ENCODE measurements around the gene MRPS34. TPM values are rescaled to one million over a fixed set of nuclear protein-coding genes. Genes with fewer than 3 reads are reported as not detected.

Gene MRPS34
- total RNA-seq, 4 donors from 2014 or later = 67.3 to 146 (median 98.1) TPM

GRCh38 chr16:1819611-1820010, 46.7 kb upstream of the MRPS34 start:
- Histone ChIP-seq H3K27me3 (no peaks in the 10 kb centered on the region), H3K4me3 (replicated peaks in 1 of 3) (no peak overlapping the region), H3K36me3 (peaks cover 34 to 53% of the 10 kb centered on the region in 2 donors), H3K9me3 (no peaks in the 10 kb centered on the region), H3K4me1 (peaks cover 0 to 9% of the 10 kb centered on the region in 2 donors), H3K27ac (no peak overlapping the region)
- no peak for DNase-seq
- intact Hi-C loops (cut with DNase I) = no loop called here
- TF ChIP-seq CTCF (IDR thresholded peaks at IDR 0.05) = no peak
- no peak for TF ChIP-seq POLR2A (IDR thresholded peaks at IDR 0.05)
- WGBS, 2 donors = 93 to 96% methylated on average over 15 of the region's 15 CpGs

- intact Hi-C loops (cut with DNase I) = no loop called here
- Histone ChIP-seq H3K9me3 (no peaks in the 10 kb centered on the region), H3K4me3 (replicated peaks in 1 of 3) (no peak overlapping the region), H3K4me1 (peaks cover 0 to 3% of the 10 kb centered on the region in 2 donors), H3K36me3 (peaks cover 34 to 53% of the 10 kb centered on the region in 2 donors), H3K27me3 (no peaks in the 10 kb centered on the region), H3K27ac (no peak overlapping the region)
- WGBS, 2 donors = 93 to 95% methylated on average over 23 to 34 of the region's 35 CpGs
- no peak for DNase-seq
- TF ChIP-seq POLR2A (IDR thresholded peaks at IDR 0.05) (no peak), CTCF (IDR thresholded peaks at IDR 0.05) (no peak)
Measured at GRCh38 chr16:1818873-1819525, 46.1 kb upstream of the MRPS34 start.

- no peaks in the 10 kb centered on the region for H3K4me1 ChIP-seq
- intact Hi-C loops (cut with DNase I) = no loop called here
- no peak overlapping the region for H3K27ac ChIP-seq
- TF ChIP-seq CTCF (IDR thresholded peaks at IDR 0.05) = no peak
- no peak for TF ChIP-seq POLR2A (IDR thresholded peaks at IDR 0.05)
- DNase-seq = no peak
- 93 to 96% methylated on average over 15 to 17 of the region's 27 CpGs for WGBS, 2 donors
- no peaks in the 10 kb centered on the region for H3K27me3 ChIP-seq
- H3K36me3 ChIP-seq = peaks cover 34 to 53% of the 10 kb centered on the region in 2 donors
- H3K9me3 ChIP-seq = no peaks in the 10 kb centered on the region
- H3K4me3 ChIP-seq (replicated peaks in 1 of 3) = no peak overlapping the region
Measured at GRCh38 chr16:1818204-1818872, 45.4 kb upstream of the MRPS34 start.

GRCh38 chr16:1817716-1818115, 44.8 kb upstream of the MRPS34 start:
- Histone ChIP-seq H3K36me3 (peaks cover 34 to 53% of the 10 kb centered on the region in 2 donors), H3K4me1 (no peaks in the 10 kb centered on the region), H3K27me3 (no peaks in the 10 kb centered on the region), H3K9me3 (no peaks in the 10 kb centered on the region), H3K27ac (no peak overlapping the region), H3K4me3 (replicated peaks in 1 of 3) (no peak overlapping the region)
- WGBS, 2 donors = 92% methylated on average over 15 to 16 of the region's 17 CpGs
- TF ChIP-seq POLR2A (IDR thresholded peaks at IDR 0.05) (no peak), CTCF (IDR thresholded peaks at IDR 0.05) (no peak)
- no peak for DNase-seq
- intact Hi-C loops (cut with DNase I) = no loop called here

GRCh38 chr16:1817276-1817589, 44.3 kb upstream of the MRPS34 start:
- peaks cover 30 to 50% of the 10 kb centered on the region in 2 donors for H3K36me3 ChIP-seq

More at GRCh38 chr16:1817276-1817589, 44.3 kb upstream of the MRPS34 start:
- Histone ChIP-seq H3K27me3 (no peaks in the 10 kb centered on the region), H3K27ac (no peak overlapping the region), H3K4me1 (no peaks in the 10 kb centered on the region), H3K9me3 (no peaks in the 10 kb centered on the region), H3K4me3 (replicated peaks in 1 of 3) (no peak overlapping the region)
- WGBS, 2 donors = 89 to 91% methylated on average over 8 to 9 of the region's 9 CpGs
- intact Hi-C loops (cut with DNase I) = no loop called here
- no peak for DNase-seq
- TF ChIP-seq CTCF (IDR thresholded peaks at IDR 0.05) (no peak), POLR2A (IDR thresholded peaks at IDR 0.05) (no peak)
